DMS 273 (cell line): ENCODE data around the gene ZNF618.
A peak's percentile ranks its signal among the peaks of the same experiment; 100 is the strongest.

Experiments used
- DNase-seq: peaks from one replicate; lab custom pipeline; 2025; ENCODE audit not compliant: unreplicated experiment; lab: John Stamatoyannopoulos, UW

Gene ZNF618

GRCh38 chr9:114014044-114014443, 137.9 kb downstream of the ZNF618 start:
- no peak for DNase-seq

DNA sequence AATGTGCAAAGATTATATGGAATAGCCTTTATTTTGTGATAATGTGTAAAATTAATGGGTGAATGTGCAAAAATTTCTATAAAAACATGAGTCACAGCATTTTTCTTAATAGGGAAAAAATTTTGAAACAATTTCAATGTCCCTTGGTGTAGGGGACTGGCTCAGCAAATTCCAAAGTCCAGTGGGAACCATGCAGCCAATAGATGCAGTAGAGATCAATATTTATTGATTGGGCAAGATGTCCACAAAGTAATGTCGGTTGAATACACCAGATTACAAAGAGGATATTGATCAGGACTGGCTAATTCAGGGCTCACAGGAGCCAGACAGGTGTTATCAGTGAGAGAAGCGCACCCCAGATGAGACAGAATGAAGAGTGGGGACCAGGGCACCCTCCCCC, 139.5 kb downstream of the ZNF618 start:
- DNase-seq, result no peak

GRCh38 chr9:114016101-114016500, 140.0 kb downstream of the ZNF618 start:
- DNase-seq, result no peak

GRCh38 chr9:114016629-114017423, 140.7 kb downstream of the ZNF618 start:
- no peak for DNase-seq

- DNase-seq, result no peak
Measured at GRCh38 chr9:114017741-114018715, 141.9 kb downstream of the ZNF618 start.

DNA sequence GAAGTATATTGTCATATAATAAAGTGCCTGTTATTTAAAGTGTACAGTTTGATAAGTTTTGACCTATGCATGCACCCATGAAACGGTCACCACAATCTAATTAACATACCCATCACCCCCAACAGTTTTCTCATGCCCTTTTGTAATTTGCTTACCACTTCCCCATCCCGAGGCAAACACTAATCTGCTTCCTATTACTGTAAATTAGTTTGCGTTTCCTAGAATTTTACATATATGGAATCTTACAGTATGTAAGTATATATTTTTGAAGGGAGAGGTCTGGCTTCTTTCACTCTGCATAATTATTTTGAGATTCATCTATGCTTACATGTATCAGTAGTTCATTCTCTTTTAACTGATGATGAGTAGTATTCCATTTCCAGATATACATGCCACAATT, 145.5 kb downstream of the ZNF618 start:
- DNase-seq, result no peak

DNA sequence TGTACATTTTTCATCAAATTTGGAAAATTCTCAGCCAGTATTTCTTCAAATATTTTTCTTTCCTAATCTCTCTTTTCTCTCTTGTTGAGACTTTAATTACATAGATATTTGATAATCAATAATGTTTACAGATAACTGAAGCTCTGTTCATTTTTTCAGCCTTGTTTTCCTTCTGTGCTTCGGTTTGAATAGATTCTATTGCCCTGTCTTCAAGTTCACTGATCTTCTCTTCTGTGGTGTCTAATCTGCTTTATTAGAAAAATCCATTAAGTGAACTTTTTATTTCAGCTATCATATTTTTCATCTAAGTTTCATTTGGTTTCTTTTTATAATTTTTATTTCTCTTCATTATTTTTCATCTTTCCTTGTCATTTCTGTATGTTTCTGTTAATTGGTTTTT, 147.9 kb downstream of the ZNF618 start:
- no peak for DNase-seq

GRCh38 chr9:114025196-114025753, 149.2 kb downstream of the ZNF618 start:
- no peak for DNase-seq

- no peak for DNase-seq
Measured at GRCh38 chr9:114025760-114026159, 149.7 kb downstream of the ZNF618 start.

GRCh38 chr9:114026335-114026734, 150.2 kb downstream of the ZNF618 start:
- DNase-seq, result no peak

GRCh38 chr9:114027159-114027862, 151.2 kb downstream of the ZNF618 start:
- DNase-seq, result no peak

GRCh38 chr9:114027863-114028465, 151.9 kb downstream of the ZNF618 start:
- no peak for DNase-seq

DNA sequence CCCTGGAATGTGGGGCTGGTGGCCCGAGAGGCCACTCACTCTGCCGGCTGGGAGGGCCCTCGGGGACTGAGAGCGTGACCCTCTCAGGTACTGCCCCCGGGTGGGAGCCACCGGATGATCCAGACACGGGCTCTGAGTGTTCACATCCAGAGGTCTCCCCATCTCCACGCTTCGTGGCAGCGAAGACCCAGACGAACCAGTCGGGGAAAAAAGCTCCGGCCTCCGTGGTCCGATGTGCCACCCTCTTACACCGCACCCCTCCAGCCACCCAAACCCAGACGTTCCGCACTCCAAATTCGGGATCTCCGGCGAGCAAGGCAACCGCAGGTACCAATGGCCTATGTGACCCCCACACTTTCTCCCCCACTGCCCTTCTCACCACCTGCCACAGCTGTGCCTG, 152.5 kb downstream of the ZNF618 start:
- DNase-seq, result no peak

- DNase-seq, result no peak
Measured at GRCh38 chr9:114029311-114030170, 153.4 kb downstream of the ZNF618 start.

DNA sequence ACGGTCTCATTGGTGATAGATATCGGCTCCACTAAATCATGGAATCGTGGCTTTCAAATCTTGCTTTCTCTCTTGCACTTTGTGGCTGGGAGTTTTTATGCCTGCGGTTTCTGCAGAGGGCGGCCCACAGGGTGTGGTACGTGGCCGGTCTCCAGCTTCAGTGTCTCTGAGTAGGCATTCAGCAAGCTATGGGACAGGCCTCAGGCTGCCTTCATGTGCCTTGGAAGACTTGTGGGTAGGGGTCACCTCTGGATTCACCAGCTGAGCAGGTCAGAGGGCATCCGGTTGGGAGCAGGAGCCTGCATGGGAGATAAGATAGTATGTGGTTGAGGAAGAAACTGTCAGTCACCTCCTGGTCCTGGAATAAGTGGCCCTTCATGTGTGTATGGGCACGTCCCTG, 154.3 kb downstream of the ZNF618 start:
- DNase-seq, result no peak

GRCh38 chr9:114031037-114031630, 155.0 kb downstream of the ZNF618 start:
- no peak for DNase-seq

GRCh38 chr9:114031948-114032840, 156.1 kb downstream of the ZNF618 start:
- DNase-seq, result peak; percentile 61

- peak; percentile 74 for DNase-seq
Measured at GRCh38 chr9:114033397-114034103, 157.4 kb downstream of the ZNF618 start.
